Suppressor macrophage (primary cell): ENCODE results near the gene GOLGA7B.
A peak's percentile ranks its signal among the peaks of the same experiment; 100 is the strongest.

ENCODE experiments used
- DNase-seq, 4 experiments: peaks; one replicate each; pipeline ENCODE4 v3.0.0-alpha.2; 2020 to 2022
- total RNA-seq, 17 experiments: gene quantifications; one replicate each; lab custom pipeline; 2026; ENCODE audit warnings: mixed read lengths in 6 of 17, inconsistent platforms in 3 of 17; lab: John Stamatoyannopoulos, UW

The GOLGA7B gene
- 8.0 to 102 (median 41.0) reads per million in 17 experiments for total RNA-seq

GRCh38 chr10:97849687-97850402 is at the start of gene GOLGA7B:
TSS of gene GOLGA7B (plus strand) at chr10:97849843. CDS start at chr10:97850304, 461 bp downstream.
- DNase-seq = peak; percentile 29 to 76 (median 54)

GRCh38 chr10:97800474-97800873 is 49.2 kb upstream of the GOLGA7B start:
- DNase-seq = no peak

GRCh38 chr10:97801422-97801821 is 48.2 kb upstream of the GOLGA7B start:
- no peak for DNase-seq

- DNase-seq = no peak
Observed at GRCh38 chr10:97805096-97805884, 44.4 kb upstream of the GOLGA7B start.

GRCh38 chr10:97805949-97806348 is 43.7 kb upstream of the GOLGA7B start:
- no peak for DNase-seq

- DNase-seq = peak in 2 of 4 experiments; percentile 7 to 14
Observed at GRCh38 chr10:97810446-97810845, 39.2 kb upstream of the GOLGA7B start.

- no peak for DNase-seq
Observed at GRCh38 chr10:97811958-97812357, 37.7 kb upstream of the GOLGA7B start.

GRCh38 chr10:97812696-97813095 is 36.9 kb upstream of the GOLGA7B start:
- DNase-seq = no peak

GRCh38 chr10:97813311-97813710 is 36.3 kb upstream of the GOLGA7B start:
- DNase-seq = no peak

GRCh38 chr10:97814996-97815395 is 34.6 kb upstream of the GOLGA7B start:
- no peak for DNase-seq

GRCh38 chr10:97816609-97817008 is 33.0 kb upstream of the GOLGA7B start:
- no peak for DNase-seq

- no peak for DNase-seq
Observed at GRCh38 chr10:97818572-97818971, 31.1 kb upstream of the GOLGA7B start.

- peak in 2 of 4 experiments; percentile 17 to 40 for DNase-seq
Observed at GRCh38 chr10:97820096-97820704, 29.4 kb upstream of the GOLGA7B start.

GRCh38 chr10:97821308-97822038 is 28.2 kb upstream of the GOLGA7B start:
- DNase-seq = peak in 1 of 4 experiments; percentile 17

- no peak for DNase-seq
Observed at GRCh38 chr10:97822261-97822687, 27.4 kb upstream of the GOLGA7B start.

- DNase-seq = no peak
Observed at GRCh38 chr10:97823734-97824133, 25.9 kb upstream of the GOLGA7B start.

GRCh38 chr10:97825020-97825760 is 24.5 kb upstream of the GOLGA7B start:
- DNase-seq = no peak

GRCh38 chr10:97826892-97827291 is 22.8 kb upstream of the GOLGA7B start:
- no peak for DNase-seq

- DNase-seq = no peak
Observed at GRCh38 chr10:97827702-97828291, 21.8 kb upstream of the GOLGA7B start.

GRCh38 chr10:97828721-97829120 is 20.9 kb upstream of the GOLGA7B start:
- no peak for DNase-seq

GRCh38 chr10:97830064-97830463 is 19.6 kb upstream of the GOLGA7B start:
- no peak for DNase-seq
